Cardiac fibroblast (primary cell): ENCODE results near the gene VEGFB.

ENCODE experiments used
- DNase-seq, 2 donors: peaks; one replicate each; pipeline versions ENCODE4 v3.0.0 to v3.0.0-alpha.2; 2010; ENCODE audit warnings: low read depth in 2 of 2
- H3K4me3 ChIP-seq, 2 donors: replicated peaks in 1 of 2; 1 replicate in 1 of 2; 2 replicates in 1 of 2; pipeline ENCODE4 v1.5.1; 2011; ENCODE audit warnings: low read depth in 2 of 2, low read length in 2 of 2, mild to moderate bottlenecking in 2 of 2, moderate library complexity in 1 of 2
- TF ChIP-seq, protein P1 (sequence below): IDR thresholded peaks from one replicate; pipeline ENCODE4 v1.5.1; 2011; ENCODE audit warnings: low read depth, mild to moderate bottlenecking, low read length, inconsistent platforms

VEGFB gene

GRCh38 chr11:64237484-64237951, 3.1 kb downstream of the VEGFB start:
- DNase-seq: no peak
- H3K4me3 ChIP-seq: no peak overlapping the region
- TF ChIP-seq, protein P1, sequence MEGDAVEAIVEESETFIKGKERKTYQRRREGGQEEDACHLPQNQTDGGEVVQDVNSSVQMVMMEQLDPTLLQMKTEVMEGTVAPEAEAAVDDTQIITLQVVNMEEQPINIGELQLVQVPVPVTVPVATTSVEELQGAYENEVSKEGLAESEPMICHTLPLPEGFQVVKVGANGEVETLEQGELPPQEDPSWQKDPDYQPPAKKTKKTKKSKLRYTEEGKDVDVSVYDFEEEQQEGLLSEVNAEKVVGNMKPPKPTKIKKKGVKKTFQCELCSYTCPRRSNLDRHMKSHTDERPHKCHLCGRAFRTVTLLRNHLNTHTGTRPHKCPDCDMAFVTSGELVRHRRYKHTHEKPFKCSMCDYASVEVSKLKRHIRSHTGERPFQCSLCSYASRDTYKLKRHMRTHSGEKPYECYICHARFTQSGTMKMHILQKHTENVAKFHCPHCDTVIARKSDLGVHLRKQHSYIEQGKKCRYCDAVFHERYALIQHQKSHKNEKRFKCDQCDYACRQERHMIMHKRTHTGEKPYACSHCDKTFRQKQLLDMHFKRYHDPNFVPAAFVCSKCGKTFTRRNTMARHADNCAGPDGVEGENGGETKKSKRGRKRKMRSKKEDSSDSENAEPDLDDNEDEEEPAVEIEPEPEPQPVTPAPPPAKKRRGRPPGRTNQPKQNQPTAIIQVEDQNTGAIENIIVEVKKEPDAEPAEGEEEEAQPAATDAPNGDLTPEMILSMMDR: no peak

DNA sequence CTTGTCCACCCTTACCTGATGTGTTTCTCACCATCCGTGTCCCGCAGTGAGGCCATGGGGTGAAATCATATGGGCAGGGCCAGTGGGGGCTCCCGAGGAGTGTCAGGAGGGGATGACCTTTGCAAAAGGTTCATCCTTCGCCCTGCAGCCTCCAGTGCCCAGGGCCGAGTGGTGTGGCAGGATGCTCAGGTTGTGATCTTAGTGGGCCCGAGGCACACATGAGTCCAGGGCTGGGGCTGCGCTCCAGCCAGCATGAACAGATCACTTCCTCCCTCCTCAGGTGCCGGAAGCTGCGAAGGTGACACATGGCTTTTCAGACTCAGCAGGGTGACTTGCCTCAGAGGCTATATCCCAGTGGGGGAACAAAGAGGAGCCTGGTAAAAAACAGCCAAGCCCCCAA, 3.7 kb downstream of the VEGFB start:
- H3K4me3 ChIP-seq: no peak overlapping the region
- no peak for DNase-seq
- TF ChIP-seq, protein P1: no peak

DNA sequence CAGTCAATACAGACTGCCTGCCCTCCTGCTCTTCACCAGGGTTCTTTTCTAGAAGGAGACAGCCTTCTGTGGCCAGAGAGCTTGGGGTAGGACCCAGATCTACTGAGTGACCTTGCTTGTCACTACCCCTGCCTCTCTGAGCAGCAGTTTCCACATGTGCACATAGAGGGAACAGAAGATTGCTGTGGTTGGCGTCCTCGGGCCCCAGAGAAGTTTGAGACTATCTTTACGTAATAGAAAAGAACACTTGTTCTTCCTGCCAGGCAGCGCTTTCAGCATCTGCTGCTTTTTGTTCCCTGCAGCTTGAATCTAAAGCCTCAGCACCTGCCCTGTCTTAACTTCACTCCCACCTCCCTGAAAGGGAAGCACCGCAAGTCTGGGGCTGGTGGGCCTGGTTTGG, 4.6 kb downstream of the VEGFB start:
- TF ChIP-seq, protein P1: no peak

DNA sequence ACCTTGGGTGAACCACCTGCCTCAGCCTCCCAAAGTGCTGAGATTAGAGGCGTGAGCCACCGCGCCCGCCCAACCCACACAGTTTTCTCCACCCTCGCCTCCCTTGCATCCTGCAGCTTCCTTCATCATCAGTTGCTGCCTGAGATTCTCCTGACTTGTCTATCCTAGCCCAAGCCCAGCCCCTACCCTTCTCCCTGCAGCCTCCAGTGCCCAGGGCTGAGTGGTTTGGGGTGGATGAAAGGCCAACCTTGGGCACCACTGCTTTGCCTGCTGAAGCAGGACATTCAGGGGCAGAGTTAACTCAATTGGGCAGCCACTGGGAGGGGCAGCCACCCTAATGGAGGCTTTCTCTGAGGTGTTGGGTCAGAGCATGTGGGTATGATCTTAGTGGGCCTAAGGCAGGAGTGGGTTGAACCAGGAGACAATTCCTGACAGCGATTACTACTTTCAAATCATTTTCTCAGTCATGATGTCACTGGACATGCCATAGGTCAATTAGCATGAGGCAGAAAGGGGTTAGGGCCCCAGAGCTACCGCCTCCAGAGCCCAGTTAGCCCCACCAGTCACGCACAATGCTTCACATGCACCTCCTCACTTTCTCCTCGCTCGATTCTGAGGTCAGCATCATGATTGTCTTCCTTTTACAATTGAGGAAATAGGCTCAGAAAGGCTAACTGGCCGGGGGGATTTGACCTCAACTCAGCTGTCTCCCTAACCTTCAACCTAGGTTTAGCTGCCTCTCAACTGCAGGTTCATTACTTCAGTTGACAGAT, 5.5 kb downstream of the VEGFB start:
- TF ChIP-seq, protein P1: no peak
- no peak for DNase-seq
- H3K4me3 ChIP-seq: peak overlapping the region; percentile 66 to 78

More for the DNA sequence above, 4.6 kb downstream of the VEGFB start:
- no peak overlapping the region for H3K4me3 ChIP-seq
- DNase-seq: no peak

GRCh38 chr11:64240435-64241240, 6.3 kb downstream of the VEGFB start, which contains the start of gene FKBP2:
FKBP2 (plus strand) TSS chr11:64241095; CDS start chr11:64242388, 1,293 bp downstream.
- DNase-seq: peak; percentile 97 to 98
- TF ChIP-seq, protein P1: no peak
- H3K4me3 ChIP-seq: peak within 1 kb of the TSS; percentile 78 to 85

DNA sequence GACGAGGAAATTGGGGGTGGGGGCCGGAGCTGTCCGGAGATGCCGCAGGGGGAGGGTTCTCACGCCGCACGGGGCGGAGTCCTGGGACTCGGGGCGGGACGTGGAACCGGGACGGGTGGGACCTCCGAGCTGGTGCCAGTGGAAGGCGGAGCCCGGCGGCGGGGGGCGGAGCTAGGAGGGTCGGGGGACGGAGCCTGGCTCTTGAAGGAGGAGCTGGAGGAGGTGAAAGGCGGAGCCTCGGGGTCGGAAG, 6.8 kb downstream of the VEGFB start:
- peak overlapping the region; percentile 66 to 78 for H3K4me3 ChIP-seq
- TF ChIP-seq, protein P1: no peak
- peak; percentile 100 for DNase-seq
